KMS-11 (cell line): ENCODE measurements around the gene EPHB1.
A peak's percentile ranks its signal among the peaks of the same experiment; 100 is the strongest.

Source experiments
- H2AFZ ChIP-seq: fragments of 200-600 bp; sonication (generic); 2 replicates; pipeline ENCODE4 v1.6.1; 2016; ENCODE audit warnings: antibody characterized with exemption, mixed run types, low read depth
- H3K27ac ChIP-seq: fragments of 200-600 bp; sonication (generic); 2 replicates; pipeline ENCODE4 v1.6.1; 2016; ENCODE audit warnings: mild to moderate bottlenecking, mixed run types
- H3K27me3 ChIP-seq: fragments of 200-600 bp; sonication (generic); 2 replicates; pipeline ENCODE4 v1.6.1; 2017; ENCODE audit warnings: mild to moderate bottlenecking, low read depth, mixed run types, moderate library complexity; ENCODE audit not compliant: insufficient read depth
- H3K36me3 ChIP-seq: fragments of 200-600 bp; sonication (generic); 2 replicates; pipeline ENCODE4 v1.6.1; 2017; ENCODE audit warnings: mild to moderate bottlenecking, mixed run types; ENCODE audit not compliant: insufficient read depth
- H3K4me1 ChIP-seq: fragments of 200-600 bp; sonication (generic); 2 replicates; pipeline ENCODE4 v1.6.1; 2016; ENCODE audit warnings: mild to moderate bottlenecking, low read depth, mixed run types; ENCODE audit not compliant: poor library complexity, severe bottlenecking
- H3K4me2 ChIP-seq: fragments of 200-600 bp; sonication (generic); 2 replicates; pipeline ENCODE4 v1.7.0; 2016; ENCODE audit warnings: mild to moderate bottlenecking, mixed run types
- H3K4me3 ChIP-seq: fragments of 200-600 bp; sonication (generic); IDR thresholded peaks from 2 replicates; pipeline ENCODE4 v1.6.1; 2017; ENCODE audit warnings: low read depth, low read length, mixed read lengths; ENCODE audit not compliant: insufficient read depth
- H3K79me2 ChIP-seq: fragments of 200-600 bp; sonication (generic); 2 replicates; pipeline ENCODE4 v1.6.1; 2016; ENCODE audit warnings: low read depth, mixed run types; ENCODE audit not compliant: insufficient read depth
- H3K9ac ChIP-seq: fragments of 200-600 bp; sonication (generic); 2 replicates; pipeline ENCODE4 v1.6.1; 2016; ENCODE audit warnings: mild to moderate bottlenecking, mixed run types
- H4K20me1 ChIP-seq: fragments of 200-600 bp; sonication (generic); 2 replicates; pipeline ENCODE4 v1.6.1; 2016; ENCODE audit warnings: mild to moderate bottlenecking, mixed run types; ENCODE audit not compliant: insufficient read depth
- CTCF ChIP-seq: fragments of 200-600 bp; sonication (generic); conservative IDR thresholded peaks from 2 replicates; pipeline ENCODE4 v1.6.1; 2017; ENCODE audit warnings: low read depth, mild to moderate bottlenecking, antibody characterized with exemption, low read length, moderate library complexity, mixed read lengths

Gene EPHB1

GRCh38 chr3:134794950-134795745 lies at the start of gene EPHB1:
TSS of gene EPHB1 (plus strand) at chr3:134795260.
- Histone ChIP-seq H3K36me3 (no peaks in the 10 kb centered on the region), H3K79me2 (no peaks in the 10 kb centered on the region), H3K9ac (peak within 1 kb of the TSS; percentile 76), H3K4me1 (peaks cover 4% of the 10 kb centered on the region), H3K4me2 (peak within 1 kb of the TSS; percentile 48), H3K4me3 (peak within 1 kb of the TSS; percentile 93), H3K27ac (peak within 1 kb of the TSS; percentile 59), H4K20me1 (no peaks in the 10 kb centered on the region), H2AFZ (peak within 1 kb of the TSS; percentile 98), H3K27me3 (no peaks in the 10 kb centered on the region)
- TF ChIP-seq CTCF = peak; percentile 91

- Histone ChIP-seq H3K79me2 (no peaks in the 10 kb centered on the region), H3K9ac (no peak overlapping the region), H2AFZ (no peak overlapping the region), H3K27ac (no peak overlapping the region), H3K4me2 (no peak overlapping the region), H3K27me3 (no peaks in the 10 kb centered on the region), H3K4me3 (no peak overlapping the region), H4K20me1 (no peaks in the 10 kb centered on the region), H3K36me3 (no peaks in the 10 kb centered on the region), H3K4me1 (no peaks in the 10 kb centered on the region)
- no peak for TF ChIP-seq CTCF
Measured at GRCh38 chr3:134748698-134749097, 46.4 kb upstream of the EPHB1 start.

- no peaks in the 10 kb centered on the region for H3K27me3 ChIP-seq
- H3K4me3 ChIP-seq = no peak overlapping the region
- no peak overlapping the region for H2AFZ ChIP-seq
- no peak overlapping the region for H3K9ac ChIP-seq
- TF ChIP-seq CTCF = no peak
- no peaks in the 10 kb centered on the region for H3K36me3 ChIP-seq
- H3K4me1 ChIP-seq = no peaks in the 10 kb centered on the region
- no peak overlapping the region for H3K4me2 ChIP-seq
- H4K20me1 ChIP-seq = no peaks in the 10 kb centered on the region
- H3K79me2 ChIP-seq = no peaks in the 10 kb centered on the region
- no peak overlapping the region for H3K27ac ChIP-seq
Measured at GRCh38 chr3:134749174-134749573, 45.9 kb upstream of the EPHB1 start.

GRCh38 chr3:134749802-134750553 lies 45.1 kb upstream of the EPHB1 start:
- Histone ChIP-seq H4K20me1 (no peaks in the 10 kb centered on the region), H3K27ac (no peak overlapping the region), H3K36me3 (no peaks in the 10 kb centered on the region), H3K4me1 (no peaks in the 10 kb centered on the region), H2AFZ (no peak overlapping the region), H3K4me2 (no peak overlapping the region), H3K79me2 (no peaks in the 10 kb centered on the region), H3K9ac (no peak overlapping the region), H3K4me3 (no peak overlapping the region), H3K27me3 (no peaks in the 10 kb centered on the region)
- TF ChIP-seq CTCF = no peak
